ENCODE data around the gene KCNQ1.

DNA sequence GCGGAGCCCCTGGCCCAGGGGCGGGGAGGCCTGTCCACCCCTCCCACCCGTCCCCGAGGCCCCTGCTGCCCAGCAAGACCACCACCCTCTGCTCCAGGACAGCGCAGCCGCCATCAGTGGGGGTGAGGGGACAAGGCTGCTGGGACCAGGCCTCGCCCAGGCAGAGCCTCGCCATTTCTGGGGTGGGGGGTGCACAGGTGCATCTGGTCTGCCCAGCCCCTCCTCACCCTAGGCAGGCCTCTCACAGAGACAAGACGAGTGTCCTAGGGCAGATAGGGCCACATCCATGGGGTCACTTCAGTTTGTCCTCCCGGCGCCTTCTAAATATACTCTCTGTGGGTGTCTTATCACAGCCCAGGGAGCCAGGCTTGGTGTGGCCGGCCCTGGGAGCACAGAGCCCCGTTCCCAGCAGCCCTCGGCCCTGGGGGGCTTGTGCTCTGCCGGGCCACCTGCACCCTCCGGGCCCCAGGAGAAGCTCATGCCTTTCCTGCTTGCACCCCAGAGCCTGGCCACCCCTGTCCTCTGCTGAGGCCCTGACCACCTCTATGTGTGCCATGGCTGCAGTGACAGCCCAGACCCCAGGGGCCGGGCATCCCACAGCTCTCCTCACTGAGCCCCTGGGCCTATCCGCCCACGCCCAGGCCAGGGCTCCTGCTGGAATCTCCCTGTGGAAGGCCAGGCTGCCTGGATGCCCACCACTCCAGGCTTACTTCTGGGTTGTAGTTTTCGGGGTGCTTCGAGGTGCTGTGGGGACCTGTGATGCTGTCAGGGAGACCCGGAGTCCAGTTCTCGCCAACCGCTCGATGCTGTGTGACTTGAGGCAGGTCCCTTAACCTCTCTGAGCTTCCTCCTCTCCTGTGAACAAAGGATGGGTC is 70.8 kb downstream of the KCNQ1 start:
- TF ChIP-seq, protein P1, sequence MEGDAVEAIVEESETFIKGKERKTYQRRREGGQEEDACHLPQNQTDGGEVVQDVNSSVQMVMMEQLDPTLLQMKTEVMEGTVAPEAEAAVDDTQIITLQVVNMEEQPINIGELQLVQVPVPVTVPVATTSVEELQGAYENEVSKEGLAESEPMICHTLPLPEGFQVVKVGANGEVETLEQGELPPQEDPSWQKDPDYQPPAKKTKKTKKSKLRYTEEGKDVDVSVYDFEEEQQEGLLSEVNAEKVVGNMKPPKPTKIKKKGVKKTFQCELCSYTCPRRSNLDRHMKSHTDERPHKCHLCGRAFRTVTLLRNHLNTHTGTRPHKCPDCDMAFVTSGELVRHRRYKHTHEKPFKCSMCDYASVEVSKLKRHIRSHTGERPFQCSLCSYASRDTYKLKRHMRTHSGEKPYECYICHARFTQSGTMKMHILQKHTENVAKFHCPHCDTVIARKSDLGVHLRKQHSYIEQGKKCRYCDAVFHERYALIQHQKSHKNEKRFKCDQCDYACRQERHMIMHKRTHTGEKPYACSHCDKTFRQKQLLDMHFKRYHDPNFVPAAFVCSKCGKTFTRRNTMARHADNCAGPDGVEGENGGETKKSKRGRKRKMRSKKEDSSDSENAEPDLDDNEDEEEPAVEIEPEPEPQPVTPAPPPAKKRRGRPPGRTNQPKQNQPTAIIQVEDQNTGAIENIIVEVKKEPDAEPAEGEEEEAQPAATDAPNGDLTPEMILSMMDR (IDR thresholded peaks at IDR 0.05; ENCODE audit: low read length): no peak
- TF ChIP-seq EZH2 (IDR thresholded peaks at IDR 0.05; ENCODE audit: borderline replicate concordance, low read length): no peak
